ENCODE measurements around the gene C11orf97. TPM values are rescaled to one million over a fixed set of nuclear protein-coding genes. Genes with fewer than 3 reads are reported as not detected.

Gene C11orf97
- total and polyA plus RNA-seq, 7 donors: not detected

DNA sequence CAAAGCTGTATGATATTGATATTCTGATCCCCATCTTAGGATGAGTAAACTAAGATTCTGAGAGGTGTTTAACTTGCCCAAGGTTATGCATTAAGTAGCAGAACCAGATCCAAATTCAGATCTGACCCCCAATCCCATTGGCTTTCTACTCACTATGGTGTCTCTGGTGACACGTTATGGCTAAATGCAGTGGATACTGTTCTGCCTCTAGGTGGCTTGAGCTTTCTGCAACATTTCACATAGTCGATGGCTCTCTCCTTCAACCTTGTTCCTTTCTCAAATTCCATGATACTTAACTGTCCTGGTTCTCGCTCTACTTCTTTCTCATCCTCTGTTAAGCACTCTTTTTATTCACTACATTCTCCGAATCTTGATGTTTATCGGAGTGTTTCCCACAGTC is 9.4 kb downstream of the C11orf97 start:
- Histone ChIP-seq H3K4me3 (no peak overlapping the region), H3K27me3 (no peaks in the 10 kb centered on the region), H3K27ac (no peak overlapping the region), H3K4me1 (peaks cover 0 to 8% (median 2%) of the 10 kb centered on the region in 4 donors), H3K36me3 (no peaks in the 10 kb centered on the region), H3K9me3 (no peaks in the 10 kb centered on the region)
- DNase-seq: no peak
- 41 to 65% methylated on average over 5 of the region's 5 CpGs for WGBS, 2 donors
- intact Hi-C loops (cut with DNase I): loop anchor here (2.0 kb wide), 1 partner anchor 81 kb away; no protein-coding TSS in a partner anchor
- TF ChIP-seq POLR2AphosphoS5 (IDR thresholded peaks at IDR 0.05) (no peak), EP300 (IDR thresholded peaks at IDR 0.05) (no peak), POLR2A (IDR thresholded peaks at IDR 0.05) (no peak)
- TF ChIP-seq, protein P1, sequence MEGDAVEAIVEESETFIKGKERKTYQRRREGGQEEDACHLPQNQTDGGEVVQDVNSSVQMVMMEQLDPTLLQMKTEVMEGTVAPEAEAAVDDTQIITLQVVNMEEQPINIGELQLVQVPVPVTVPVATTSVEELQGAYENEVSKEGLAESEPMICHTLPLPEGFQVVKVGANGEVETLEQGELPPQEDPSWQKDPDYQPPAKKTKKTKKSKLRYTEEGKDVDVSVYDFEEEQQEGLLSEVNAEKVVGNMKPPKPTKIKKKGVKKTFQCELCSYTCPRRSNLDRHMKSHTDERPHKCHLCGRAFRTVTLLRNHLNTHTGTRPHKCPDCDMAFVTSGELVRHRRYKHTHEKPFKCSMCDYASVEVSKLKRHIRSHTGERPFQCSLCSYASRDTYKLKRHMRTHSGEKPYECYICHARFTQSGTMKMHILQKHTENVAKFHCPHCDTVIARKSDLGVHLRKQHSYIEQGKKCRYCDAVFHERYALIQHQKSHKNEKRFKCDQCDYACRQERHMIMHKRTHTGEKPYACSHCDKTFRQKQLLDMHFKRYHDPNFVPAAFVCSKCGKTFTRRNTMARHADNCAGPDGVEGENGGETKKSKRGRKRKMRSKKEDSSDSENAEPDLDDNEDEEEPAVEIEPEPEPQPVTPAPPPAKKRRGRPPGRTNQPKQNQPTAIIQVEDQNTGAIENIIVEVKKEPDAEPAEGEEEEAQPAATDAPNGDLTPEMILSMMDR (IDR thresholded peaks at IDR 0.05): peak in 1 of 4 experiments; percentile 11

DNA sequence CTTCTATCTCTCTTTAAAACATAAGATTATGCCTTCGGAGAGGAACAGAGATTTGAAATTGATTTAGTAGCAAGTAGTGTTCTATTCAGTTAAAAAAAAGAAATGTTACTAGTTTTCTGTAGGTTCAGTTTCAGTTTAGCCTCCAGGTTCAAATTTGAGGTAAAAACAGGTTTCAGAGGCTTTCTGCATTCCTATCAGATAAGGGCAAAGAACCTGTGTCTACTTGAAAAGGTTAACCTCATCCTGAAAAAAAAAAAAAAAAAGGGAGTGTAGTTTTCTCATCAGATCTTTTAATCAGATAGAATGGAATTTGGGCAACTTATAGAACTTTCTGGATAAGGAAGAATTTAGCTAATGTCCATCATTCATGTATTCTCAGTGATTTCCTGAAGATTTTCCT is 12.1 kb downstream of the C11orf97 start:
- Histone ChIP-seq H3K27me3 (no peaks in the 10 kb centered on the region), H3K27ac (no peak overlapping the region), H3K4me3 (no peak overlapping the region), H3K9me3 (no peaks in the 10 kb centered on the region), H3K4me1 (peaks cover 0 to 8% (median 2%) of the 10 kb centered on the region in 4 donors), H3K36me3 (no peaks in the 10 kb centered on the region)
- DNase-seq: no peak
- TF ChIP-seq POLR2AphosphoS5 (IDR thresholded peaks at IDR 0.05): no peak
- no peak for TF ChIP-seq EP300 (IDR thresholded peaks at IDR 0.05)
- TF ChIP-seq, protein P1 (IDR thresholded peaks at IDR 0.05): no peak
- no peak for TF ChIP-seq POLR2A (IDR thresholded peaks at IDR 0.05)
- intact Hi-C loops (cut with DNase I): no loop called here
- 95 to 97% methylated on average over 1 of the region's 1 CpG for WGBS, 2 donors

DNA sequence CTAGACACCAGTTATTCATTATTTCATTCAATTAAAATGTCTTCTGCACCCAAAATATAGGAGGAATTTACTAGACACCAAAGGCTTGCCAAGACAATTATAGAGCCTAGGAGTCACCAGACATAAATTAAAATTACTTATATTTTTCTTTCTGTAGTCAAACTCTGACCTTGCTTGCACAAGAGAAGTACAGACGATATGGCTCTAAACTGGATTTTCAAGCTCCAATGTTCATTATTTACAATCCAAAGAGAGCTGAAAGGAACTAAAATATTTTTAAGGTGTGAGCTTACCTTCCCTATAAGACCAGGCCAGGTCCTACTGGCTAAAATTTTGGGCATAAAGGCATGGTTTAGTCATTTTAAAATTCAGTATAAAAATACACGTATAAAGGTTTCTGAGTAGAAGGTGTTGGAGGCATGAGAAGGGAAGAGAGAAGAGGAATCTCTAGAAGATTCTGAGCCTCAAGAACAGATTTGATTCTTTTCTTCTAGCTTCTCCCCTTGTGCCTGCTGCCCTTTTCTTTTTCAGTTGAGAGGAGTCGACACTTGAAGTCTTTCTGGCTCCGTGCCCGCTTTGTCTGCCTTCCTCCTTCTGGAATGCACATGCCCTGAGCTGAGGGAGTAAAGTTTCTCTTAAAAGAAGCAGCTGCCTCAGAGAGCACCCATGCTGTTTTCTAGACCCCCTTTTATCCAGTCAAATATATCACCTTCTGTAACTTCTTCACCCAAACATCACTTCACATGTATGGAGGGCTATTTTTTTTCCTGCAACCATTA is 13.5 kb downstream of the C11orf97 start:
- 13 to 45% methylated on average over 5 of the region's 5 CpGs for WGBS, 2 donors
- H3K4me1 ChIP-seq: peaks cover 0 to 4% (median 0%) of the 10 kb centered on the region in 4 donors
- no peaks in the 10 kb centered on the region for H3K36me3 ChIP-seq
- no peaks in the 10 kb centered on the region for H3K27me3 ChIP-seq
- H3K9me3 ChIP-seq: no peaks in the 10 kb centered on the region
- no peak for TF ChIP-seq EP300 (IDR thresholded peaks at IDR 0.05)
- no peak for TF ChIP-seq POLR2A (IDR thresholded peaks at IDR 0.05)
- TF ChIP-seq, protein P1 (IDR thresholded peaks at IDR 0.05): no peak
- TF ChIP-seq POLR2AphosphoS5 (IDR thresholded peaks at IDR 0.05): no peak
- H3K27ac ChIP-seq: no peak overlapping the region
- peak; percentile 82 for DNase-seq
- H3K4me3 ChIP-seq: no peak overlapping the region
- intact Hi-C loops (cut with DNase I): no loop called here

DNA sequence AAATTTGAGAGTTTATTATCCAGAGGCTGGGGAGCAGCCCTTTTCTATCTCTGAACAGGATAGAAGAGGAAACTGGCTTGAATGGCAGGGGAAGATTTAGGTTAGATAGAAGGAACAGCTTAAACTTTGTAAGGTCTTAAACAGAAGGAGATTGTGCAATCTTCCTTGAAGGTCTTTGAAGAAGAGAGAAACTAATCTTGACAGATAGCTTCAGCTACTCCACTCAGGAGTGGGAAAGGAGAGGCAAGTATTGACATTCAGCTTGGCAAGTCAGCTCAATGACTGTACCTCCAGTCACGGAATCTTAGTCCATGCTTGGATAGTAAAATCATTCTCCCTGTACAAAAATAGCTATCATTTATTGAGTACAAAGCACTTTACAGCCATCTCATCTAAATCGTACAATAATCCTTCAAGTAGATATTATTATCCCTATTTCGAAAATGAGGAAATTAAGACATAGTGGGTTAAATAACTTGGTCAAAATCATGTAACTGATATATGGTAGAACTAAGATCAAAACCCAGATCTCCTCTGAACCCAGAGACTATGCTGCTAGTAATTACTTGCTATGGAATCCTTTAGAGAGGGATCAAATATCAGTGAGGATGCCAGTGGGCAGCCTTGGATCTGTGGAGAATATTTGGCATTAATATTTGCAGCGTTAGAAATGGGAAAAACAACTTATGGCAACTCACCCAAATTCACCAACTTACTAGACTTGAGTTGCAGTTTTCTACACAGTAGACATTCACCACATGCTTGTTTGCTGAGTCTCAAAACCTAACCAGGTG is 14.6 kb downstream of the C11orf97 start:
- TF ChIP-seq POLR2A (IDR thresholded peaks at IDR 0.05) (no peak), POLR2AphosphoS5 (IDR thresholded peaks at IDR 0.05) (no peak), EP300 (IDR thresholded peaks at IDR 0.05) (no peak)
- TF ChIP-seq, protein P1 (IDR thresholded peaks at IDR 0.05): no peak
- H3K4me3 ChIP-seq: no peak overlapping the region
- no peaks in the 10 kb centered on the region for H3K9me3 ChIP-seq
- intact Hi-C loops (cut with DNase I): no loop called here
- H3K36me3 ChIP-seq: no peaks in the 10 kb centered on the region
- H3K4me1 ChIP-seq: peaks cover 0 to 4% (median 0%) of the 10 kb centered on the region in 4 donors
- no peak for DNase-seq
- WGBS, 2 donors: 77 to 80% methylated on average over 4 of the region's 4 CpGs
- no peak overlapping the region for H3K27ac ChIP-seq
- H3K27me3 ChIP-seq: no peaks in the 10 kb centered on the region
